ENCODE data around the gene CAPN9.
"Not testable (repeated sequence)": the region's sequence is repeated elsewhere in the genome, so short reads cannot be mapped to it uniquely, and the experiment has no call there.

Gene CAPN9

GRCh38 chr1:230761443-230762167 lies 14.4 kb downstream of the CAPN9 start:
- DNase-seq (ENCODE audit: low read depth, low spot score): no peak
- no peak overlapping the region for H3K4me3 ChIP-seq (ENCODE audit: low read length)

GRCh38 chr1:230763927-230764591 lies 16.9 kb downstream of the CAPN9 start:
- DNase-seq (ENCODE audit: low read depth, low spot score): no peak
- no peak overlapping the region for H3K4me3 ChIP-seq (ENCODE audit: low read length)

GRCh38 chr1:230766318-230766717 lies 19.1 kb downstream of the CAPN9 start:
- no peak for DNase-seq (ENCODE audit: low read depth, low spot score)
- no peak overlapping the region for H3K4me3 ChIP-seq (ENCODE audit: low read length)

- H3K4me3 ChIP-seq (ENCODE audit: low read length); DNase-seq (ENCODE audit: low read depth, low spot score): not testable (repeated sequence)
Measured at GRCh38 chr1:230767859-230768612, 20.8 kb downstream of the CAPN9 start.

GRCh38 chr1:230768903-230769570 lies 21.8 kb downstream of the CAPN9 start:
- H3K4me3 ChIP-seq (ENCODE audit: low read length): no peak overlapping the region
- no peak for DNase-seq (ENCODE audit: low read depth, low spot score)

- no peak for DNase-seq (ENCODE audit: low read depth, low spot score)
- H3K4me3 ChIP-seq (ENCODE audit: low read length): no peak overlapping the region
Measured at GRCh38 chr1:230770317-230770716, 23.1 kb downstream of the CAPN9 start.

- H3K4me3 ChIP-seq (ENCODE audit: low read length): no peak overlapping the region
Measured at GRCh38 chr1:230771773-230772354, 24.7 kb downstream of the CAPN9 start.

GRCh38 chr1:230772457-230773395 lies 25.5 kb downstream of the CAPN9 start:
- no peak for DNase-seq (ENCODE audit: low read depth, low spot score)
- no peak overlapping the region for H3K4me3 ChIP-seq (ENCODE audit: low read length)

More at GRCh38 chr1:230771773-230772354, 24.7 kb downstream of the CAPN9 start:
- DNase-seq (ENCODE audit: low read depth, low spot score): no peak

GRCh38 chr1:230773396-230774033 lies 26.3 kb downstream of the CAPN9 start:
- H3K4me3 ChIP-seq (ENCODE audit: low read length): no peak overlapping the region
- DNase-seq (ENCODE audit: low read depth, low spot score): no peak

- DNase-seq (ENCODE audit: low read depth, low spot score): no peak
Measured at GRCh38 chr1:230778916-230779590, 31.9 kb downstream of the CAPN9 start.

GRCh38 chr1:230781131-230781530 lies 33.9 kb downstream of the CAPN9 start:
- H3K4me3 ChIP-seq (ENCODE audit: low read length): no peak overlapping the region
- no peak for DNase-seq (ENCODE audit: low read depth, low spot score)

More at GRCh38 chr1:230778916-230779590, 31.9 kb downstream of the CAPN9 start:
- H3K4me3 ChIP-seq (ENCODE audit: low read length): no peak overlapping the region

- H3K4me3 ChIP-seq (ENCODE audit: low read length): no peak overlapping the region
- DNase-seq (ENCODE audit: low read depth, low spot score): no peak
Measured at GRCh38 chr1:230781594-230781993, 34.4 kb downstream of the CAPN9 start.

- DNase-seq (ENCODE audit: low read depth, low spot score): no peak
- H3K4me3 ChIP-seq (ENCODE audit: low read length): no peak overlapping the region
Measured at GRCh38 chr1:230784163-230784562, 37.0 kb downstream of the CAPN9 start.

GRCh38 chr1:230785636-230786384 lies 38.6 kb downstream of the CAPN9 start:
- no peak for DNase-seq (ENCODE audit: low read depth, low spot score)
- H3K4me3 ChIP-seq (ENCODE audit: low read length): no peak overlapping the region

GRCh38 chr1:230786385-230786753 lies 39.2 kb downstream of the CAPN9 start:
- no peak for DNase-seq (ENCODE audit: low read depth, low spot score)
- H3K4me3 ChIP-seq (ENCODE audit: low read length): no peak overlapping the region

- DNase-seq (ENCODE audit: low read depth, low spot score): no peak
- no peak overlapping the region for H3K4me3 ChIP-seq (ENCODE audit: low read length)
Measured at GRCh38 chr1:230787471-230787870, 40.3 kb downstream of the CAPN9 start.

Measured in Jurkat, Clone E6-1 (cell line).